HEK293 (cell line): Measurements from ENCODE around the gene GLB1L2.

Source experiments
- CTCF ChIA-PET: fragments of 350-600 bp; formaldehyde crosslinking; extraction: SDS; loops from one replicate; lab custom pipeline; 2021; ENCODE audit warnings: antibody characterized with exemption; lab: Yijun Ruan, JAX
- POLR2A ChIA-PET: fragments of 300-600 bp; formaldehyde crosslinking; extraction: SDS; loops from one replicate; lab custom pipeline; 2020; ENCODE audit warnings: antibody characterized with exemption, inconsistent platforms; lab: Yijun Ruan, JAX
- H3K27ac ChIP-seq: fragments of 200-500 bp; sonication (Bioruptor generic); 2 replicates; pipeline ENCODE4 v1.5.1; 2014; ENCODE audit warnings: low read depth, low read length, control low read depth, inconsistent platforms; ENCODE audit errors: extremely low read depth
- H3K36me3 ChIP-seq, 2 experiments: fragments of 200-500 bp in 1 of 2; sonication (Bioruptor generic) in 1 of 2; 1 replicate in 1 of 2; 2 replicates in 1 of 2; pipeline ENCODE4 v1.5.1; 2014 to 2017; ENCODE audit warnings: inconsistent platforms in 2 of 2, low read length in 2 of 2; ENCODE audit not compliant: control insufficient read depth in 2 of 2, insufficient read depth in 1 of 2
- H3K4me1 ChIP-seq: fragments of 200-500 bp; sonication (Bioruptor generic); 2 replicates; pipeline ENCODE4 v1.5.1; 2014; ENCODE audit warnings: mild to moderate bottlenecking, low read length, inconsistent platforms; ENCODE audit not compliant: control insufficient read depth, insufficient read depth
- H3K4me3 ChIP-seq: 2 replicates; pipeline ENCODE4 v1.5.1; 2011; ENCODE audit warnings: low read depth, mild to moderate bottlenecking, control low read depth, low read length, moderate library complexity
- H3K9me3 ChIP-seq: fragments of 200-500 bp; sonication (Bioruptor generic); 2 replicates; pipeline ENCODE4 v1.5.1; 2014; ENCODE audit warnings: low read depth, low read length, inconsistent platforms; ENCODE audit not compliant: control insufficient read depth, insufficient read depth
- ZFHX2 ChIP-seq: fragments of 450-650 bp; formaldehyde crosslinking; conservative IDR thresholded peaks from 2 replicates; pipeline ENCODE4 v1.5.1; 2016; ENCODE audit warnings: missing biosample characterization, missing genetic modification characterization
- ZNF114 ChIP-seq: fragments of 450-650 bp; formaldehyde crosslinking; IDR thresholded peaks from 2 replicates; pipeline ENCODE4 v1.5.0; 2017; ENCODE audit warnings: missing biosample characterization, missing genetic modification characterization
- ZNF341 ChIP-seq: fragments of 450-650 bp; formaldehyde crosslinking; IDR thresholded peaks from 2 replicates; pipeline ENCODE4; 2016; ENCODE audit warnings: low read depth, missing biosample characterization, missing genetic modification characterization
- ZNF549 ChIP-seq: fragments of 450-650 bp; IDR thresholded peaks from 2 replicates; pipeline ENCODE4 v1.5.1; 2018; ENCODE audit warnings: missing biosample characterization, missing genetic modification characterization, mild to moderate bottlenecking, inconsistent platforms, moderate library complexity
- ZNF785 ChIP-seq: fragments of 450-650 bp; formaldehyde crosslinking; IDR thresholded peaks from 2 replicates; pipeline ENCODE4 v1.5.1; 2016; ENCODE audit warnings: missing biosample characterization, missing genetic modification characterization
- ZNF792 ChIP-seq: fragments of 450-650 bp; formaldehyde crosslinking; IDR thresholded peaks from 2 replicates; pipeline ENCODE4 v1.5.1; 2016; ENCODE audit warnings: missing biosample characterization, missing genetic modification characterization
- ZNF837 ChIP-seq: fragments of 450-650 bp; formaldehyde crosslinking; IDR thresholded peaks from 2 replicates; pipeline ENCODE4 v1.5.1; 2016; ENCODE audit warnings: missing biosample characterization, missing genetic modification characterization
- TF ChIP-seq, protein P1 (sequence below): fragments of 450-650 bp; formaldehyde crosslinking; optimal IDR thresholded peaks from 2 replicates; pipeline ENCODE3; 2016; ENCODE audit warnings: missing biosample characterization, mild to moderate bottlenecking, missing genetic modification characterization
- TF ChIP-seq, protein P2 (sequence below): fragments of 450-650 bp; formaldehyde crosslinking; conservative IDR thresholded peaks from 2 replicates; pipeline ENCODE4 v1.5.1; 2016; ENCODE audit warnings: low read depth, missing biosample characterization, missing genetic modification characterization
- TF ChIP-seq, protein P3 (sequence below): fragments of 450-650 bp; formaldehyde crosslinking; IDR thresholded peaks from 2 replicates; pipeline ENCODE4 v1.5.1; 2016; ENCODE audit warnings: missing biosample characterization, missing genetic modification characterization

GLB1L2 gene

GRCh38 chr11:134413043-134413825 lies 81.4 kb downstream of the GLB1L2 start:
- Histone ChIP-seq H3K27ac (no peak overlapping the region), H3K36me3 (no peaks in the 10 kb centered on the region), H3K9me3 (no peaks in the 10 kb centered on the region), H3K4me3 (peak overlapping the region; percentile 48), H3K4me1 (peaks cover 4% of the 10 kb centered on the region; the same call in 1 of the 2 replicates)
- ChIA-PET CTCF (no interaction called here), POLR2A (no interaction called here)
- TF ChIP-seq ZNF549, result no peak
- no peak for TF ChIP-seq ZNF785 (tag by site-specific recombination)
- TF ChIP-seq, protein P1, sequence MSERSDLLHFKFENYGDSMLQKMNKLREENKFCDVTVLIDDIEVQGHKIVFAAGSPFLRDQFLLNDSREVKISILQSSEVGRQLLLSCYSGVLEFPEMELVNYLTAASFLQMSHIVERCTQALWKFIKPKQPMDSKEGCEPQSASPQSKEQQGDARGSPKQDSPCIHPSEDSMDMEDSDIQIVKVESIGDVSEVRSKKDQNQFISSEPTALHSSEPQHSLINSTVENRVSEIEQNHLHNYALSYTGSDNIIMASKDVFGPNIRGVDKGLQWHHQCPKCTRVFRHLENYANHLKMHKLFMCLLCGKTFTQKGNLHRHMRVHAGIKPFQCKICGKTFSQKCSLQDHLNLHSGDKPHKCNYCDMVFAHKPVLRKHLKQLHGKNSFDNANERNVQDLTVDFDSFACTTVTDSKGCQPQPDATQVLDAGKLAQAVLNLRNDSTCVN (tag by site-specific recombination), result peak; percentile 10
- peak; percentile 5 for TF ChIP-seq ZFHX2 (tag by site-specific recombination)

GRCh38 chr11:134413826-134414731 lies 82.3 kb downstream of the GLB1L2 start:
- ChIA-PET CTCF (no interaction called here), POLR2A (no interaction called here)
- H3K4me3 ChIP-seq, result no peak overlapping the region
- H3K27ac ChIP-seq, result no peak overlapping the region
- no peaks in the 10 kb centered on the region for H3K9me3 ChIP-seq
- peaks cover 4% of the 10 kb centered on the region; the same call in 1 of the 2 replicates for H3K4me1 ChIP-seq
- TF ChIP-seq ZFHX2 (tag by site-specific recombination), result 0 out of 2 replicates have a peak, but pooled peaks have one; percentile 23
- TF ChIP-seq, protein P2, sequence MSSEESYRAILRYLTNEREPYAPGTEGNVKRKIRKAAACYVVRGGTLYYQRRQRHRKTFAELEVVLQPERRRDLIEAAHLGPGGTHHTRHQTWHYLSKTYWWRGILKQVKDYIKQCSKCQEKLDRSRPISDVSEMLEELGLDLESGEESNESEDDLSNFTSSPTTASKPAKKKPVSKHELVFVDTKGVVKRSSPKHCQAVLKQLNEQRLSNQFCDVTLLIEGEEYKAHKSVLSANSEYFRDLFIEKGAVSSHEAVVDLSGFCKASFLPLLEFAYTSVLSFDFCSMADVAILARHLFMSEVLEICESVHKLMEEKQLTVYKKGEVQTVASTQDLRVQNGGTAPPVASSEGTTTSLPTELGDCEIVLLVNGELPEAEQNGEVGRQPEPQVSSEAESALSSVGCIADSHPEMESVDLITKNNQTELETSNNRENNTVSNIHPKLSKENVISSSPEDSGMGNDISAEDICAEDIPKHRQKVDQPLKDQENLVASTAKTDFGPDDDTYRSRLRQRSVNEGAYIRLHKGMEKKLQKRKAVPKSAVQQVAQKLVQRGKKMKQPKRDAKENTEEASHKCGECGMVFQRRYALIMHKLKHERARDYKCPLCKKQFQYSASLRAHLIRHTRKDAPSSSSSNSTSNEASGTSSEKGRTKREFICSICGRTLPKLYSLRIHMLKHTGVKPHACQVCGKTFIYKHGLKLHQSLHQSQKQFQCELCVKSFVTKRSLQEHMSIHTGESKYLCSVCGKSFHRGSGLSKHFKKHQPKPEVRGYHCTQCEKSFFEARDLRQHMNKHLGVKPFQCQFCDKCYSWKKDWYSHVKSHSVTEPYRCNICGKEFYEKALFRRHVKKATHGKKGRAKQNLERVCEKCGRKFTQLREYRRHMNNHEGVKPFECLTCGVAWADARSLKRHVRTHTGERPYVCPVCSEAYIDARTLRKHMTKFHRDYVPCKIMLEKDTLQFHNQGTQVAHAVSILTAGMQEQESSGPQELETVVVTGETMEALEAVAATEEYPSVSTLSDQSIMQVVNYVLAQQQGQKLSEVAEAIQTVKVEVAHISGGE, result no peak
- no peaks in the 10 kb centered on the region for H3K36me3 ChIP-seq

- TF ChIP-seq ZNF341 (tag by site-specific recombination) (peak; percentile 34; the same call in 1 of the 2 replicates), ZNF114 (no peak)
- peaks cover 4% of the 10 kb centered on the region; the same call in 1 of the 2 replicates for H3K4me1 ChIP-seq
- H3K4me3 ChIP-seq, result no peak overlapping the region
- POLR2A ChIA-PET, result no interaction called here
- CTCF ChIA-PET, result no interaction called here
- no peaks in the 10 kb centered on the region for H3K36me3 ChIP-seq
- no peaks in the 10 kb centered on the region for H3K9me3 ChIP-seq
- H3K27ac ChIP-seq, result no peak overlapping the region
These were observed 83.3 kb downstream of the GLB1L2 start for GRCh38 chr11:134414766-134415765.

- Histone ChIP-seq H3K9me3 (no peaks in the 10 kb centered on the region), H3K4me1 (peaks cover 4% of the 10 kb centered on the region; the same call in 1 of the 2 replicates), H3K4me3 (no peak overlapping the region), H3K36me3 (no peaks in the 10 kb centered on the region), H3K27ac (no peak overlapping the region)
- POLR2A ChIA-PET, result no interaction called here
- TF ChIP-seq ZNF837 (tag by site-specific recombination) (no peak), ZNF792 (no peak)
- TF ChIP-seq, protein P3, sequence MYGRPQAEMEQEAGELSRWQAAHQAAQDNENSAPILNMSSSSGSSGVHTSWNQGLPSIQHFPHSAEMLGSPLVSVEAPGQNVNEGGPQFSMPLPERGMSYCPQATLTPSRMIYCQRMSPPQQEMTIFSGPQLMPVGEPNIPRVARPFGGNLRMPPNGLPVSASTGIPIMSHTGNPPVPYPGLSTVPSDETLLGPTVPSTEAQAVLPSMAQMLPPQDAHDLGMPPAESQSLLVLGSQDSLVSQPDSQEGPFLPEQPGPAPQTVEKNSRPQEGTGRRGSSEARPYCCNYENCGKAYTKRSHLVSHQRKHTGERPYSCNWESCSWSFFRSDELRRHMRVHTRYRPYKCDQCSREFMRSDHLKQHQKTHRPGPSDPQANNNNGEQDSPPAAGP (tag by site-specific recombination), result no peak
- CTCF ChIA-PET, result no interaction called here
These were observed 84.9 kb downstream of the GLB1L2 start for GRCh38 chr11:134416726-134417125.
